ENCODE measurements around the gene KRTAP10-2.

GRCh38 chr21:44524414-44525371, 26.6 kb downstream of the KRTAP10-2 start:
- TF ChIP-seq CTCF (IDR thresholded peaks at IDR 0.05) (no peak), POLR2A (IDR thresholded peaks at IDR 0.05) (no peak)
